ENCODE measurements around the gene APOM.
A peak's percentile ranks its signal among the peaks of the same experiment; 100 is the strongest.

Gene APOM

DNA sequence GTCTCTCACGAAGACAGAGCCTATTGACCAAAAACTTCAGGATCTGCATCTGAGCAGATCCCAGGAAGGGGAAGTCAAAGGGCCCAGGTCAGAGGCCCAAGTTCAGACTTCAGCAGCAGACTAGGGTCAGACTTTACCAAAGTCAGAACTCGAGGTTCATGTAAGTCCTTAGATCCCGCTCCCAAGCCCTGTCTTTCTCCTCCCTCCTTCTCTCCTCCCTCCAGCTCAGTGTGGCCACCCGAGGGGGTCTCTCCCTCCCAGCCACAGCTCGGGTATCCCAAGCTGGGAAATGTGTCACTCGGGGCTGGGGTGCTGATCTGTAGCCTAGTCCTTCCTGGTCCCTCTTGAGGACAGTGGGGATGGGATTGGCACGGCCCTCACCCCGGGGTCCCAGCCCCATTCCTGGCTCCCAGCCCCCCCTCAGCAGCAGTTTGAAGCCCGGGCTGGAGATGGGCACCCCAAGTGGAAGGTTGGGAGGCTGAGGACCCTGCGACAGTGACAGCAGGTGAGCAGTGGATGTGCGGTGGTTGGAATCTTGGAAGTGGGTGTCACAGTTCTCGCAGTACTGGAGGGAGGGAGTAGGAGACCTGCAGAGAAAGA, 6.5 kb downstream of the APOM start:
- no peak for DNase-seq (ENCODE audit: low read depth in 2 of 2)
- TF ChIP-seq, protein P1, sequence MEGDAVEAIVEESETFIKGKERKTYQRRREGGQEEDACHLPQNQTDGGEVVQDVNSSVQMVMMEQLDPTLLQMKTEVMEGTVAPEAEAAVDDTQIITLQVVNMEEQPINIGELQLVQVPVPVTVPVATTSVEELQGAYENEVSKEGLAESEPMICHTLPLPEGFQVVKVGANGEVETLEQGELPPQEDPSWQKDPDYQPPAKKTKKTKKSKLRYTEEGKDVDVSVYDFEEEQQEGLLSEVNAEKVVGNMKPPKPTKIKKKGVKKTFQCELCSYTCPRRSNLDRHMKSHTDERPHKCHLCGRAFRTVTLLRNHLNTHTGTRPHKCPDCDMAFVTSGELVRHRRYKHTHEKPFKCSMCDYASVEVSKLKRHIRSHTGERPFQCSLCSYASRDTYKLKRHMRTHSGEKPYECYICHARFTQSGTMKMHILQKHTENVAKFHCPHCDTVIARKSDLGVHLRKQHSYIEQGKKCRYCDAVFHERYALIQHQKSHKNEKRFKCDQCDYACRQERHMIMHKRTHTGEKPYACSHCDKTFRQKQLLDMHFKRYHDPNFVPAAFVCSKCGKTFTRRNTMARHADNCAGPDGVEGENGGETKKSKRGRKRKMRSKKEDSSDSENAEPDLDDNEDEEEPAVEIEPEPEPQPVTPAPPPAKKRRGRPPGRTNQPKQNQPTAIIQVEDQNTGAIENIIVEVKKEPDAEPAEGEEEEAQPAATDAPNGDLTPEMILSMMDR (IDR thresholded peaks at IDR 0.05; ENCODE audit: low read depth, low read length) = no peak
- H3K4me3 ChIP-seq (replicated peaks in 1 of 2; ENCODE audit: low read depth in 2 of 2, low read length in 2 of 2) = no peak overlapping the region

DNA sequence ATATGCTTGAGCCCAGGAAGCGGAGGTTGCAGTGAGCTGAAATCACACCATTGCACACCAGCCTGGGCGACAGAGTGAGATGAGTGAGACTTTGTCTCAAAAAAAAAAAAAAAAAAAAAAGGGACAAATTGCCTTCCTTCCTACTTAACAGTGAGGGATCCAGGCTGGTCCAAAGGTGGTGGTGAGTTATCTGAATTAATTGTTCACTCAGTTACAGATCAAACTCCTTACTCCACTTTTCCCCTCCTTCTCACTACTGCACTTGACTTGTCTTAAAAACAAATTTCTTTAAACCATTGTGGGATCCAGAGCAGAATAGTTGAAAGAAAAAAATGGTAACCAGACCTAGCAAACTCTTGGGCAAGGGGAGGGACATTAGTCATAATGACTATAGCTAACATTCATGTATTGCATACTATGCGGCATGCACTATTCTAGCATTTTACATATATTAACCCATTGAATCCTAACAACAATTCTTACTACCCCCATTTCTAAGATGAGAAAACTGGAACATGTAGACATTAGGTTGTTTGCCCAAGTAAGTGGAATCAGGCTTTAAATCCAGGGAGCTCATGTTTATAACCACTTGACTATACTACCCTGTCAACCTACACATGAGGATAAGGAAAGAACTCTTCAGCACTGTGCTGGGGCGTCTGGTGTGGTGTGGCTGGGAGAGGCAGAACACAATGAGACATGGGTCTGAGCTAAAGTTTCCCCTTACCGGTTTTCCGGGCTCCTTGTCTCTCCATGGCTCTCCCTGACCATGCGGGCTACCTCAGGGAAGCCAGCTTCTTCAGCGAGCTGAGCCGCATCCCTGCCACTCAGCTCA, 7.6 kb downstream of the APOM start:
- peak overlapping the region; percentile 92 to 98 for H3K4me3 ChIP-seq (replicated peaks in 1 of 2; ENCODE audit: low read depth in 2 of 2, low read length in 2 of 2)
- TF ChIP-seq, protein P1 (IDR thresholded peaks at IDR 0.05; ENCODE audit: low read depth, low read length) = no peak
- peak in 1 of 2 donors; percentile 73 for DNase-seq (ENCODE audit: low read depth in 2 of 2)

- TF ChIP-seq, protein P1 (IDR thresholded peaks at IDR 0.05; ENCODE audit: low read depth, low read length) = peak; percentile 5
- DNase-seq (ENCODE audit: low read depth in 2 of 2) = peak; percentile 73 to 82
- H3K4me3 ChIP-seq (replicated peaks in 1 of 2; ENCODE audit: low read depth in 2 of 2, low read length in 2 of 2) = peak overlapping the region; percentile 92 to 98
Observed at GRCh38 chr6:31663961-31664789, 8.5 kb downstream of the APOM start.

GRCh38 chr6:31664790-31665500, 9.3 kb downstream of the APOM start, which contains the start of gene GPANK1:
TSS of gene GPANK1 (minus strand) at chr6:31664997. CDS start at chr6:31664478, 519 bp downstream.
- H3K4me3 ChIP-seq (replicated peaks in 1 of 2; ENCODE audit: low read depth in 2 of 2, low read length in 2 of 2) = peak within 1 kb of the TSS; percentile 92 to 98
- TF ChIP-seq, protein P1 (IDR thresholded peaks at IDR 0.05; ENCODE audit: low read depth, low read length) = no peak
- peak; percentile 96 to 97 for DNase-seq (ENCODE audit: low read depth in 2 of 2)

- TF ChIP-seq, protein P1 (IDR thresholded peaks at IDR 0.05; ENCODE audit: low read depth, low read length) = no peak
- peak; percentile 97 for DNase-seq (ENCODE audit: low read depth in 2 of 2)
- H3K4me3 ChIP-seq (replicated peaks in 1 of 2; ENCODE audit: low read depth in 2 of 2, low read length in 2 of 2) = peak within 1 kb of the TSS; percentile 92 to 98
Observed at GRCh38 chr6:31665501-31666336, 10.0 kb downstream of the APOM start, which contains the start of gene CSNK2B. TSS of gene CSNK2B (plus strand) at chr6:31666080. CDS start at chr6:31666832, 752 bp downstream.
